Measurements from ENCODE around the gene KIR3DL1.
"Not testable (repeated sequence)": the region's sequence is repeated elsewhere in the genome, so short reads cannot be mapped to it uniquely, and the experiment has no call there.

The KIR3DL1 gene

DNA sequence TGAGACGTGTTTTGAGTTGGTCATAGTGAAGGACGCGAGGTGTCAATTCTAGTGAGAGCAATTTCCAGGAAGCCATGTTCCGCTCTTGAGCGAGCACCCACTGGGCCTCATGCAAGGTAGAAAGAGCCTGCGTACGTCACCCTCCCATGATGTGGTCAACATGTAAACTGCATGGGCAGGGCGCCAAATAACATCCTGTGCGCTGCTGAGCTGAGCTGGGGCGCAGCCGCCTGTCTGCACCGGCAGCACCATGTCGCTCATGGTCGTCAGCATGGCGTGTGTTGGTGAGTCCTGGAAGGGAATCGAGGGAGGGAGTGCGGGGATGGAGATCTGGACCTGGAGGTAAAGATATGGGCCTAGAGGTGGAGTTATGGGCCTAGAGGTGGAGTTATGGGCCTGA lies at the start of gene KIR3DL1:
KIR3DL1 (plus strand) TSS at position 218 of the 400 bp plus-strand sequence.
- H3K4me3 ChIP-seq (ENCODE audit: low read length); DNase-seq (ENCODE audit: low read depth): not testable (repeated sequence)

DNA sequence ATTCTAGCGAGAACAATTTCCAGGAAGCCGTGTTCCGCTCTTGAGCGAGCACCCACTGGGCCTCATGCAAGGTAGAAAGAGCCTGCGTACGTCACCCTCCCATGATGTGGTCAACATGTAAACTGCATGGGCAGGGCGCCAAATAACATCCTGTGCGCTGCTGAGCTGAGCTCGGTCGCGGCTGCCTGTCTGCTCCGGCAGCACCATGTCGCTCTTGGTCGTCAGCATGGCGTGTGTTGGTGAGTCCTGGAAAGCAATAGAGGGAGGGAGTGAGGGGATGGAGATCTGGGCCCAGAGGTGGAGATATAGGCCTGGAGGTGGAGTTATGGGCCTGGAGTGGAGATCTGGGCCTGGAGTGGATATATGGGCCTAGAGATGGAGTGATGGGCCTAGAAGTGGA lies 46.6 kb upstream of the KIR3DL1 start, which contains the start of gene KIR2DL1:
KIR2DL1 (plus strand) TSS at position 148 of the 400 bp plus-strand sequence; CDS start at position 206, 58 bp downstream.
- not testable (repeated sequence) for DNase-seq (ENCODE audit: low read depth); H3K4me3 ChIP-seq (ENCODE audit: low read length)

DNA sequence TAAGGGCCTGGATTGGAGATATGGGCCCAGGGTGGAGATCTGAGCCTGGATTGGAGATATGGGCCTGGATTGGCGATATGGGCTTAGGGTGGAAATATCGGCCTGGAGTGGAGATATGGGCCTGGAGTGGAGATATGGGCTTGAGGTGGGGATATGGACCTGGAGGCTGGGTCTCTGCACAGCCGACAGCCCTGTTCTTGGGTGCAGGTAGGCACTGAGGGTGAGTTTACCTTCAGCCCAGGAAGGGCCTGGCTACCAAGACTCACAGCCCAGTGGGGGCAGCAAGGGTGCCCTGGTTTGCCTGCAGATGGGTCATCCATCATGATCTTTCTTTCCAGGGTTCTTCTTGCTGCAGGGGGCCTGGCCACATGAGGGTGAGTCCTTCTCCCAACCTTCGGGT lies 45.8 kb upstream of the KIR3DL1 start:
- H3K4me3 ChIP-seq (ENCODE audit: low read length); DNase-seq (ENCODE audit: low read depth): not testable (repeated sequence)

DNA sequence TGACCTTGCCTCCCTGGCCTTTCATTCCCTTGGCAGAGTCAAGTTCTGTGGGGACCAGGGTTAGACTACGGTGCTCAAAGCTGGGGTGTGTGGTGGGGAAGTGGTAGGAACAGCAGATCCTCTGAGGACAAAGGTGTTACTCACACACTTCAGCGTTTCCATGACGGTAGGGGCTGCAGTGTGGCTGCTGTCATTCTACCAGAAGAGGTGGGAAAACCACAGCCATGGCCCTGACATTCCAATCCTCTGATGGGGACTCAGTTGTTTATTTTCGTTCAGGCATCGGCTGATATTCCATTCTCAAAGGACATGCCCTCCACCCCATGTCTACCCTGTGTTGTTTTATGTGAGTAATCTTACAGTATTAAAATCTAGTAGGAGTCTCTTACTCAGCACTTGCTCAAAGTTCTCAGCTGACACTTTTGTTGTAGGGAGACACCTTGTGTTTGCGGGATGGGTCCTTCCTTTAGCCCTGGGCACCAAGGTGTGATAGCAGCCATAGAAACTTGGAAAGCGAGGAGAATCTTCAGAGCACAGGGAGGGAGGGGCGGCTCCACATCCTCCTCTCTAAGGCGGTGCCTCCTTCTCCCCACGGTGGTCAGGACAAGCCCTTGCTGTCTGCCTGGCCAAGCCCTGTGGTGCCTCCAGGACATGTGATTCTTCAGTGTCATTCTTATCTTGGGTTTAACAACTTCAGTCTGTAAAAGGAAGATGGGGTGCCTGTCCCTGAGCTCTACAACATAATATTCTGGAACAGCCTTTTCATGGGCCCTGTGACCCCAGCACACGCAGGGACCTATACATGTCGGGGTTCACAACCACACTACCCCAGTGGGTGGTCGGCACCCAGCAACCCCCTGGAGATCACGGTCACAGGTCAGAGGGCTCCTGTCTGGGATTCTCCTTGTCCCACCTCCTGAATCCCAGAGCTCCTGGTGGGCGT lies 45.0 kb upstream of the KIR3DL1 start:
- not testable (repeated sequence) for DNase-seq (ENCODE audit: low read depth); H3K4me3 ChIP-seq (ENCODE audit: low read length)

DNA sequence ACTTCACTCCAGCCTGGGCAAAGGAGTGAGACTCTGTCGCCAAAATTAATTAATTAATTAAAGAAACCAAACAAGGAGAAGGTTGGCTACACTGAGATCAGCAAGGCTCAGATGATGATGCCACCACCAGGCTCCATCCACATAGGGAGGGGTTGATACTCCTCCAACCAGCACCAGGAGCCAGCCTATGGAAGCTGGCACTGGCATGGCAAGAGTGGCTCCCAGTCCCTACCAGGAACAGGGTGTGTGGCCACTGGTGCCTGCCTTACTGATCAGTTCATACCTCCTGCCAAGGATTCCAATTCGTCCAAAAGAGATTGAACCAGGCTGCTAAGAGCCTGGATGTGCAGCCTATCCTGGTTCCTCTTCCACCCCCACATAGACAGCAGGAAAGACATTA lies 43.6 kb upstream of the KIR3DL1 start:
- H3K4me3 ChIP-seq (ENCODE audit: low read length); DNase-seq (ENCODE audit: low read depth): not testable (repeated sequence)

DNA sequence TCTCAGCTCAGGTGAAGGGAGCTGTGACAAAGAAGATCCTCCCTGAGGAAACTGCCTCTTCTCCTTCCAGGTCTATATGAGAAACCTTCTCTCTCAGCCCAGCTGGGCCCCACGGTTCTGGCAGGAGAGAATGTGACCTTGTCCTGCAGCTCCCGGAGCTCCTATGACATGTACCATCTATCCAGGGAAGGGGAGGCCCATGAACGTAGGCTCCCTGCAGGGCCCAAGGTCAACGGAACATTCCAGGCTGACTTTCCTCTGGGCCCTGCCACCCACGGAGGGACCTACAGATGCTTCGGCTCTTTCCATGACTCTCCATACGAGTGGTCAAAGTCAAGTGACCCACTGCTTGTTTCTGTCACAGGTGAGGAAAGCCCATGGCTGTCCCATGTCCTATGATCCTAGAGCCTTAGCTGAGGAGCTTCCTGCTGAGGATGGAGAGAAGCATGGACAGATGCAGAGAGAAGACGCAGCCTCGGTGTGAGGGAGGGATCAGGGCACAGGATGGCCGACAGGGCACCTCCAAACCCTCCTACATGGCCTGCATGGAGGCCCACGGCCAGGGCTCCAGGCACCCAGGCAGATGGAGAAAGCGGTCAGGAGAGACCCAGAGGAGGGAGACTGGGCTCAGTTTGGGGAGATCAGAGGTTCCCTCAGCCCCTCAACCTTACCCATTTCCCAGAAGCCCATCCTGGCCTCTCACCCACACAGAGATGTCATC lies 41.0 kb upstream of the KIR3DL1 start:
- not testable (repeated sequence) for DNase-seq (ENCODE audit: low read depth)

DNA sequence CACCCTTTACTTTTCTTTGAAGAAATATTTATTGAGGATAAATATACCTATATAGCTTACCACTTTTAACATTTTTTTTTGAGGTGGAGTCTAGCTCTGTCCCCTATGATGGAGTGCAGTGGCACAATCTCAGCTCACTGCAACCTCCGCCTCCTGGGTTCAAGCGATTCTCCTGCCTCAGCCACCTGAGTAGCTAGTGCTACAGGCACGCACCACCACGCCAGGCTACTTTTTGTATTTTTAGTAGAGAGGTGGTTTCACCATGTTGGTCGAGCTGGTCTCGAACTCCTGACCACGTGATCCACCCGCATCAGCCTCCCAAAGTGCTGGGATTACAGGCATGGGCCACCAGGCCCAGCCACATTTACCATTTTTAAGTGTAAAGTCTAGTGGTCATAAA lies 40.4 kb upstream of the KIR3DL1 start:
- DNase-seq (ENCODE audit: low read depth); H3K4me3 ChIP-seq (ENCODE audit: low read length): not testable (repeated sequence)

More for the DNA sequence above, 41.0 kb upstream of the KIR3DL1 start:
- H3K4me3 ChIP-seq (ENCODE audit: low read length), result not testable (repeated sequence)

DNA sequence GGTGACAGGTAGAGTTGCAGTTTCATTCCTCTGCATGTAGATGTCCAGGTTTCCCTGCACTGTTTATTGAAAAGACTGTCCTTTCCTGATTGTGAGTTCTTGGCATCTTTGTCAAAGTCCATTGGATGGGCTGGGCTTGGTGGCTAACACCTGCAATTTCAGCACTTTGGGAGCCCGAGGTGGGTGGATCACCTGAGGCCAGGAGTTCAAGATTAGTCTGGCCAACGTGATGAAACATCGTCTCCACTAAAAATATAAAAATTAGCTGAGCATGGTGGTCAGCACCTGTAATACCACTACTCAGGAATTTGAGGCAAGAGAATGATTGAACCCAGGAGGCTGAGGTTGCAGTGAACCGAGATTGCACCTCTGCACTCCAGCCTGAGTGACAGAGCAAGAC lies 38.4 kb upstream of the KIR3DL1 start:
- DNase-seq (ENCODE audit: low read depth); H3K4me3 ChIP-seq (ENCODE audit: low read length): not testable (repeated sequence)

DNA sequence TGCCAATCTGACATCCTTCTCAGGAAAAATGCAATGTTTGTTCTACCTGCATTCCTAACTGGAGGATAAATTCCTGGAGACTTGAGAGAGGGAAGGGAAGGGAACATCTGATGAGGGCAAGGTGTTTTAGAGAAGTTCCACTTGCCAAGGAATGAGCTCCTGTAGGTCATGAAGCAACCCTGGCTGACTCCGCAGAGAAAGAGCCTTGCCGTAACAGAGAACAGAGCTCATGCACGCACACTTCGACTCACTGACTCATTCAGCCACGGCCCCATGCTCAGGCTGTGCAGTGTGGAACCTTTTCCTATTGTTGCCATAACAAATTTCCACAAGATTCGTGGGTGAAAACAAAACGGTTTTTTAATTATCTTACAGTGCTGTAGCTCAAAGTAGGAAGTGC lies 37.4 kb upstream of the KIR3DL1 start:
- DNase-seq (ENCODE audit: low read depth); H3K4me3 ChIP-seq (ENCODE audit: low read length): not testable (repeated sequence)

DNA sequence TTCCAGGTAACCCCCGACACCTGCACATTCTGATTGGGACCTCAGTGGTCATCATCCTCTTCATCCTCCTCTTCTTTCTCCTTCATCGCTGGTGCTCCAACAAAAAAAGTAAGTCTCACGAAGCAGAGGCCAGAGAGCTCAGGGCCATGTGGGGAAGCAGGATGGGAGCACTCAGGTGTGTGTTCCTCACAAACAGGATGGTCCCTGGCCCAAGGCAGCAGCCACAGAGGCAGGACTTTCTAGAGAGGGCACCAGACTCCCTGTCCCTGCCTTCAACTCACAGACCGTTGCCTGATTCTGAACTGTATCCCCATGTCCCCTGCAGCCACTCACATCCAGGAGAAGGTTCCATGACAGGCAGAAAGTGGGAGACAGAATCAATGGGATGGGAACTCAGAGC lies 33.4 kb upstream of the KIR3DL1 start:
- H3K4me3 ChIP-seq (ENCODE audit: low read length); DNase-seq (ENCODE audit: low read depth): not testable (repeated sequence)

DNA sequence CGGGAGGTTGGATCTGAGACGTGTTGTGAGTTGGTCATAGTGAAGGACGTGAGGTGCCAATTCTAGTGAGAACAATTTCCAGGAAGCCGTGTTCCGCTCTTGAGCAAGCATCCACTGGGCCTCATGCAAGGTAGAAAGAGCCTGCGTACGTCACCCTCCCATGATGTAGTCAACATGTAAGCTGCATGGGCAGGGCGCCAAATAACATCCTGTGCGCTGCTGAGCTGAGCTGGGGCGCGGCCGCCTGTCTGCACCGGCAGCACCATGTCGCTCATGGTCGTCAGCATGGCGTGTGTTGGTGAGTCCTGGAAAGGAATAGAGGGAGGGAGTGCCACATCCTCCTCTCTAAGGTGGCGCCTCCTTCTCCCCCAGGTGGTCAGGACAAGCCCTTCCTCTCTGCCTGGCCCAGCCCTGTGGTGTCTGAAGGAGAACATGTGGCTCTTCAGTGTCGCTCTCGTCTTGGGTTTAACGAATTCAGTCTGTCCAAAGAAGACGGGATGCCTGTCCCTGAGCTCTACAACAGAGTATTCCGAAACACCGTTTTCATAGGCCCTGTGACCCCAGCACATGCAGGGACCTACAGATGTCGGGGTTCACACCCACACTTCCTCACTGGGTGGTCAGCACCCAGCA lies 30.1 kb upstream of the KIR3DL1 start:
- not testable (repeated sequence) for H3K4me3 ChIP-seq (ENCODE audit: low read length); DNase-seq (ENCODE audit: low read depth)

DNA sequence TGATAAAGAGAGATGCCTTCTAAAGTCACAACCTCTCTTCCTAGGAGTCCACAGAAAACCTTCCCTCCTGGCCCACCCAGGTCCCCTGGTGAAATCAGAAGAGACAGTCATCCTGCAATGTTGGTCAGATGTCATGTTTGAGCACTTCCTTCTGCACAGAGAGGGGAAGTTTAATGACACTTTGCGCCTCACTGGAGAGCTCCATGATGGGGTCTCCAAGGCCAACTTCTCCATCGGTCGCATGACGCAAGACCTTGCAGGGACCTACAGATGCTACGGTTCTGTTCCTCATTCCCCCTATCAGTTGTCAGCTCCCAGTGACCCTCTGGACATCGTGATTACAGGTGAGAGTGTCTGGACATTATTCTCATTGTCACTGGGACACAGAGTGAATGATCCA lies 28.1 kb upstream of the KIR3DL1 start:
- not testable (repeated sequence) for H3K4me3 ChIP-seq (ENCODE audit: low read length); DNase-seq (ENCODE audit: low read depth)

DNA sequence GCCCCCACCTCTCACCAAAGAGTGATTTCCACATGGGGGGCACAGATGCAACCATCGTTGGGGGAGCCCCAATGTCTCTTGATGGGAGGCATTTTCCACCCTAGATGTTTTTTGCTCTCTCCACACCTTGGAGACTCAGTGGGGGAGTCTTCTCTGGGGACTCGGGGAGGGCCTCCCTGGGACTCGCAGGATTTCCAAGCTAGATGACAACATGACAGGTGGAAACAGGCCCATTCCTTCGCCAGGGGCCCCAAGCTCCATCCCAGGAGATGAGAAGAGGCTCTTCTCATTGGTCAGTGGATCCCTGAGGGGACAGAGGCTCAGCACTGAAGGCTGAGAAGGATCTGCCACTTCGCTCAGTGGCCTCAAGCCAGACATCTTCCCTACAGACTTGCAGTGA lies 25.6 kb upstream of the KIR3DL1 start:
- DNase-seq (ENCODE audit: low read depth), result no peak
- TF ChIP-seq, protein P1, sequence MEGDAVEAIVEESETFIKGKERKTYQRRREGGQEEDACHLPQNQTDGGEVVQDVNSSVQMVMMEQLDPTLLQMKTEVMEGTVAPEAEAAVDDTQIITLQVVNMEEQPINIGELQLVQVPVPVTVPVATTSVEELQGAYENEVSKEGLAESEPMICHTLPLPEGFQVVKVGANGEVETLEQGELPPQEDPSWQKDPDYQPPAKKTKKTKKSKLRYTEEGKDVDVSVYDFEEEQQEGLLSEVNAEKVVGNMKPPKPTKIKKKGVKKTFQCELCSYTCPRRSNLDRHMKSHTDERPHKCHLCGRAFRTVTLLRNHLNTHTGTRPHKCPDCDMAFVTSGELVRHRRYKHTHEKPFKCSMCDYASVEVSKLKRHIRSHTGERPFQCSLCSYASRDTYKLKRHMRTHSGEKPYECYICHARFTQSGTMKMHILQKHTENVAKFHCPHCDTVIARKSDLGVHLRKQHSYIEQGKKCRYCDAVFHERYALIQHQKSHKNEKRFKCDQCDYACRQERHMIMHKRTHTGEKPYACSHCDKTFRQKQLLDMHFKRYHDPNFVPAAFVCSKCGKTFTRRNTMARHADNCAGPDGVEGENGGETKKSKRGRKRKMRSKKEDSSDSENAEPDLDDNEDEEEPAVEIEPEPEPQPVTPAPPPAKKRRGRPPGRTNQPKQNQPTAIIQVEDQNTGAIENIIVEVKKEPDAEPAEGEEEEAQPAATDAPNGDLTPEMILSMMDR (conservative IDR thresholded peaks at IDR 0.05; ENCODE audit: low read length), result no peak
- H3K4me3 ChIP-seq (ENCODE audit: low read length), result no peak overlapping the region

Data from AG10803 (cell line).